Raji (cell line): ENCODE results near the gene FTH1.

Source experiments
- POLR2A ChIP-seq: IDR thresholded peaks from 2 replicates; pipeline ENCODE4 v1.6.1; 2011; ENCODE audit warnings: low read depth, low read length, control low read depth; ENCODE audit not compliant: insufficient read depth

Gene FTH1

GRCh38 chr11:61969838-61970662 is 2.6 kb upstream of the FTH1 start:
- no peak for TF ChIP-seq POLR2A

- no peak for TF ChIP-seq POLR2A
Measured at GRCh38 chr11:61969391-61969758, 1.9 kb upstream of the FTH1 start.

- no peak for TF ChIP-seq POLR2A
Measured at GRCh38 chr11:61968758-61969390, 1.4 kb upstream of the FTH1 start.

- no peak for TF ChIP-seq POLR2A
Measured at GRCh38 chr11:61967924-61968757, 707 bp upstream of the FTH1 start.

GRCh38 chr11:61966734-61967115 is 709 bp downstream of the FTH1 start:
- no peak for TF ChIP-seq POLR2A

GRCh38 chr11:61964058-61964665 is 3.3 kb downstream of the FTH1 start:
- no peak for TF ChIP-seq POLR2A

GRCh38 chr11:61963282-61964057 is 4.0 kb downstream of the FTH1 start:
- TF ChIP-seq POLR2A, result 0 out of 2 replicates have a peak, but pooled peaks have one; percentile 27

- no peak; the same call in 1 of the 2 replicates for TF ChIP-seq POLR2A
Measured at GRCh38 chr11:61963016-61963281, 4.5 kb downstream of the FTH1 start.

- TF ChIP-seq POLR2A, result no peak
Measured at GRCh38 chr11:61962213-61963015, 5.0 kb downstream of the FTH1 start.

GRCh38 chr11:61961570-61962212 is 5.7 kb downstream of the FTH1 start:
- no peak for TF ChIP-seq POLR2A

- no peak for TF ChIP-seq POLR2A
Measured at GRCh38 chr11:61960532-61960931, 6.9 kb downstream of the FTH1 start.

- TF ChIP-seq POLR2A, result no peak
Measured at GRCh38 chr11:61959678-61960077, 7.8 kb downstream of the FTH1 start.

- no peak for TF ChIP-seq POLR2A
Measured at GRCh38 chr11:61959114-61959513, 8.3 kb downstream of the FTH1 start.
